ENCODE data around the gene FHOD3.

FHOD3 gene

GRCh38 chr18:36492604-36493329 is 195.3 kb downstream of the FHOD3 start:
- no peaks in the 10 kb centered on the region for H3K36me3 ChIP-seq (ENCODE audit: insufficient read depth, low read length)
- H3K4me1 ChIP-seq (ENCODE audit: insufficient read depth, low read length): peaks cover 10% of the 10 kb centered on the region; the same call in 1 of the 2 replicates
- H3K9me3 ChIP-seq (ENCODE audit: control insufficient read depth, insufficient read depth, low read length): no peaks in the 10 kb centered on the region
- H3K9ac ChIP-seq (ENCODE audit: low read depth, low read length): no peak overlapping the region

GRCh38 chr18:36493349-36494159 is 196.0 kb downstream of the FHOD3 start:
- Histone ChIP-seq H3K9ac (ENCODE audit: low read depth, low read length) (no peak overlapping the region), H3K4me1 (ENCODE audit: insufficient read depth, low read length) (peaks cover 10% of the 10 kb centered on the region; the same call in 1 of the 2 replicates), H3K36me3 (ENCODE audit: insufficient read depth, low read length) (no peaks in the 10 kb centered on the region), H3K9me3 (ENCODE audit: control insufficient read depth, insufficient read depth, low read length) (no peaks in the 10 kb centered on the region)

- Histone ChIP-seq H3K4me1 (ENCODE audit: insufficient read depth, low read length) (peaks cover 10% of the 10 kb centered on the region; the same call in 1 of the 2 replicates), H3K9me3 (ENCODE audit: control insufficient read depth, insufficient read depth, low read length) (no peaks in the 10 kb centered on the region), H3K9ac (ENCODE audit: low read depth, low read length) (no peak overlapping the region), H3K36me3 (ENCODE audit: insufficient read depth, low read length) (no peaks in the 10 kb centered on the region)
Measured at GRCh38 chr18:36494160-36494437, 196.6 kb downstream of the FHOD3 start.

- Histone ChIP-seq H3K4me1 (ENCODE audit: insufficient read depth, low read length) (peaks cover 10% of the 10 kb centered on the region; the same call in 1 of the 2 replicates), H3K36me3 (ENCODE audit: insufficient read depth, low read length) (no peaks in the 10 kb centered on the region), H3K9me3 (ENCODE audit: control insufficient read depth, insufficient read depth, low read length) (no peaks in the 10 kb centered on the region), H3K9ac (ENCODE audit: low read depth, low read length) (no peak overlapping the region)
Measured at GRCh38 chr18:36496022-36496421, 198.5 kb downstream of the FHOD3 start.

- no peak overlapping the region for H3K9ac ChIP-seq (ENCODE audit: low read depth, low read length)
- no peaks in the 10 kb centered on the region for H3K36me3 ChIP-seq (ENCODE audit: insufficient read depth, low read length)
- no peaks in the 10 kb centered on the region for H3K4me1 ChIP-seq (ENCODE audit: insufficient read depth, low read length)
- H3K9me3 ChIP-seq (ENCODE audit: control insufficient read depth, insufficient read depth, low read length): no peaks in the 10 kb centered on the region
Measured at GRCh38 chr18:36499938-36500337, 202.4 kb downstream of the FHOD3 start.

- H3K9me3 ChIP-seq (ENCODE audit: control insufficient read depth, insufficient read depth, low read length): no peaks in the 10 kb centered on the region
- H3K4me1 ChIP-seq (ENCODE audit: insufficient read depth, low read length): no peaks in the 10 kb centered on the region
Measured at GRCh38 chr18:36501100-36501499, 203.6 kb downstream of the FHOD3 start.

GRCh38 chr18:36503477-36503876 is 206.0 kb downstream of the FHOD3 start:
- Histone ChIP-seq H3K4me1 (ENCODE audit: insufficient read depth, low read length) (no peaks in the 10 kb centered on the region), H3K9me3 (ENCODE audit: control insufficient read depth, insufficient read depth, low read length) (no peaks in the 10 kb centered on the region), H3K9ac (ENCODE audit: low read depth, low read length) (no peak overlapping the region), H3K36me3 (ENCODE audit: insufficient read depth, low read length) (no peaks in the 10 kb centered on the region)

More at GRCh38 chr18:36501100-36501499, 203.6 kb downstream of the FHOD3 start:
- Histone ChIP-seq H3K36me3 (ENCODE audit: insufficient read depth, low read length) (no peaks in the 10 kb centered on the region), H3K9ac (ENCODE audit: low read depth, low read length) (no peak overlapping the region)

GRCh38 chr18:36504928-36505327 is 207.4 kb downstream of the FHOD3 start:
- no peaks in the 10 kb centered on the region for H3K4me1 ChIP-seq (ENCODE audit: insufficient read depth, low read length)
- H3K9ac ChIP-seq (ENCODE audit: low read depth, low read length): no peak overlapping the region
- no peaks in the 10 kb centered on the region for H3K36me3 ChIP-seq (ENCODE audit: insufficient read depth, low read length)
- H3K9me3 ChIP-seq (ENCODE audit: control insufficient read depth, insufficient read depth, low read length): no peaks in the 10 kb centered on the region

GRCh38 chr18:36505665-36506064 is 208.2 kb downstream of the FHOD3 start:
- Histone ChIP-seq H3K36me3 (ENCODE audit: insufficient read depth, low read length) (no peaks in the 10 kb centered on the region), H3K9me3 (ENCODE audit: control insufficient read depth, insufficient read depth, low read length) (no peaks in the 10 kb centered on the region), H3K4me1 (ENCODE audit: insufficient read depth, low read length) (no peaks in the 10 kb centered on the region), H3K9ac (ENCODE audit: low read depth, low read length) (no peak overlapping the region)

- Histone ChIP-seq H3K4me1 (ENCODE audit: insufficient read depth, low read length) (peaks cover 2% of the 10 kb centered on the region; the same call in 1 of the 2 replicates), H3K9me3 (ENCODE audit: control insufficient read depth, insufficient read depth, low read length) (no peaks in the 10 kb centered on the region), H3K36me3 (ENCODE audit: insufficient read depth, low read length) (no peaks in the 10 kb centered on the region), H3K9ac (ENCODE audit: low read depth, low read length) (no peak overlapping the region)
Measured at GRCh38 chr18:36509646-36510197, 212.2 kb downstream of the FHOD3 start.

- H3K9ac ChIP-seq (ENCODE audit: low read depth, low read length): no peak overlapping the region
- H3K9me3 ChIP-seq (ENCODE audit: control insufficient read depth, insufficient read depth, low read length): no peaks in the 10 kb centered on the region
- no peaks in the 10 kb centered on the region for H3K36me3 ChIP-seq (ENCODE audit: insufficient read depth, low read length)
- H3K4me1 ChIP-seq (ENCODE audit: insufficient read depth, low read length): peaks cover 7% of the 10 kb centered on the region
Measured at GRCh38 chr18:36511791-36512352, 214.4 kb downstream of the FHOD3 start.

- H3K4me1 ChIP-seq (ENCODE audit: insufficient read depth, low read length): peaks cover 12% of the 10 kb centered on the region
- H3K9ac ChIP-seq (ENCODE audit: low read depth, low read length): no peak overlapping the region
- no peaks in the 10 kb centered on the region for H3K36me3 ChIP-seq (ENCODE audit: insufficient read depth, low read length)
- no peaks in the 10 kb centered on the region for H3K9me3 ChIP-seq (ENCODE audit: control insufficient read depth, insufficient read depth, low read length)
Measured at GRCh38 chr18:36513556-36513955, 216.0 kb downstream of the FHOD3 start.

GRCh38 chr18:36514778-36515177 is 217.3 kb downstream of the FHOD3 start:
- Histone ChIP-seq H3K4me1 (ENCODE audit: insufficient read depth, low read length) (peaks cover 12% of the 10 kb centered on the region), H3K9ac (ENCODE audit: low read depth, low read length) (no peak overlapping the region), H3K36me3 (ENCODE audit: insufficient read depth, low read length) (no peaks in the 10 kb centered on the region), H3K9me3 (ENCODE audit: control insufficient read depth, insufficient read depth, low read length) (no peaks in the 10 kb centered on the region)

- Histone ChIP-seq H3K9me3 (ENCODE audit: control insufficient read depth, insufficient read depth, low read length) (no peaks in the 10 kb centered on the region), H3K4me1 (ENCODE audit: insufficient read depth, low read length) (peaks cover 12% of the 10 kb centered on the region), H3K36me3 (ENCODE audit: insufficient read depth, low read length) (no peaks in the 10 kb centered on the region), H3K9ac (ENCODE audit: low read depth, low read length) (no peak overlapping the region)
Measured at GRCh38 chr18:36516258-36516657, 218.7 kb downstream of the FHOD3 start.
